Mesenchymal stem cell (in vitro differentiated cells and primary cell): ENCODE data around the gene NDST1.

Experiments
- DNase-seq: peaks from one replicate; pipeline ENCODE4 v3.0.0-alpha.2; 2013
- H2AFZ ChIP-seq: one replicate; pipeline ENCODE4 v1.6.1; 2013; ENCODE audit warnings: low read depth, mild to moderate bottlenecking, control low read depth, inconsistent platforms, low read length, moderate library complexity
- H2AK5ac ChIP-seq: 2 replicates; pipeline ENCODE4 v1.6.1; 2013; ENCODE audit warnings: low read length, moderate library complexity, mild to moderate bottlenecking, inconsistent platforms; ENCODE audit not compliant: severe bottlenecking
- H2BK120ac ChIP-seq: one replicate; pipeline ENCODE4 v1.6.1; 2013; ENCODE audit warnings: low read depth, mild to moderate bottlenecking, inconsistent platforms, low read length, moderate library complexity
- H2BK12ac ChIP-seq, 2 experiments: one replicate each; pipeline ENCODE4 v1.6.1; 2013; ENCODE audit warnings: inconsistent platforms in 2 of 2, low read length in 2 of 2, mild to moderate bottlenecking in 2 of 2, moderate library complexity in 2 of 2, control low read depth in 1 of 2
- H2BK15ac ChIP-seq: one replicate; pipeline ENCODE4 v1.6.1; 2013; ENCODE audit warnings: mild to moderate bottlenecking, low read depth, inconsistent platforms; ENCODE audit not compliant: poor library complexity, severe bottlenecking
- H2BK5ac ChIP-seq: 2 replicates; pipeline ENCODE4 v1.6.1; 2013; ENCODE audit warnings: low read depth, mild to moderate bottlenecking, low read length, control low read depth, inconsistent platforms; ENCODE audit not compliant: poor library complexity, severe bottlenecking
- H3K14ac ChIP-seq, 2 experiments: one replicate each; pipeline ENCODE4 v1.6.1; 2013; ENCODE audit warnings: inconsistent platforms in 2 of 2, low read length in 2 of 2, control low read depth in 1 of 2, mild to moderate bottlenecking in 1 of 2, moderate library complexity in 1 of 2
- H3K18ac ChIP-seq, 2 experiments: one replicate each; pipeline ENCODE4 v1.6.1; 2013; ENCODE audit warnings: inconsistent platforms in 2 of 2, low read length in 2 of 2, control low read depth in 1 of 2, low read depth in 1 of 2, mild to moderate bottlenecking in 1 of 2
- H3K23ac ChIP-seq, 2 experiments: one replicate each; pipeline ENCODE4 v1.6.1; 2013; ENCODE audit warnings: inconsistent platforms in 2 of 2, low read length in 2 of 2, mild to moderate bottlenecking in 2 of 2, moderate library complexity in 2 of 2, control low read depth in 1 of 2
- H3K27ac ChIP-seq: 2 replicates; pipeline ENCODE4 v1.5.1; 2013; ENCODE audit warnings: mild to moderate bottlenecking, moderate library complexity, low read length, control low read depth, inconsistent platforms; ENCODE audit not compliant: poor library complexity, severe bottlenecking
- H3K27me3 ChIP-seq, 2 experiments: 2 replicates each; pipeline versions ENCODE4 v1.6.1 to v1.7.0; 2013; ENCODE audit warnings: low read length in 2 of 2, mild to moderate bottlenecking in 2 of 2, moderate library complexity in 2 of 2, control low read depth in 1 of 2, inconsistent platforms in 1 of 2; ENCODE audit not compliant: control insufficient read depth in 1 of 2, insufficient read depth in 1 of 2
- H3K36me3 ChIP-seq, 2 experiments: 2 replicates each; pipeline versions ENCODE4 v1.6.1 to v1.7.0; 2013; ENCODE audit warnings: low read length in 2 of 2, control low read depth in 1 of 2, inconsistent platforms in 1 of 2, low read depth in 1 of 2, mild to moderate bottlenecking in 1 of 2; ENCODE audit not compliant: insufficient read depth in 2 of 2, control insufficient read depth in 1 of 2
- H3K4ac ChIP-seq, 2 experiments: one replicate each; pipeline ENCODE4 v1.6.1; 2013; ENCODE audit warnings: inconsistent platforms in 2 of 2, low read length in 2 of 2, mild to moderate bottlenecking in 2 of 2, moderate library complexity in 2 of 2, control low read depth in 1 of 2, low read depth in 1 of 2
- H3K4me1 ChIP-seq: 2 replicates; pipeline ENCODE4 v1.6.1; 2013; ENCODE audit warnings: low read depth, low read length, control low read depth; ENCODE audit not compliant: control insufficient read depth, insufficient read depth
- H3K4me2 ChIP-seq: 2 replicates; pipeline ENCODE4 v1.6.1; 2013; ENCODE audit warnings: low read length, mild to moderate bottlenecking, inconsistent platforms; ENCODE audit not compliant: poor library complexity, severe bottlenecking
- H3K4me3 ChIP-seq, 2 experiments: 2 replicates each; pipeline versions ENCODE4 v1.5.1 to v1.7.0; 2013; ENCODE audit warnings: low read length in 2 of 2, mild to moderate bottlenecking in 2 of 2, control low read depth in 1 of 2, low read depth in 1 of 2; ENCODE audit not compliant: insufficient read depth in 1 of 2
- H3K79me1 ChIP-seq: replicated peaks from 2 replicates; pipeline ENCODE4 v1.6.1; 2013; ENCODE audit warnings: mild to moderate bottlenecking, control low read depth, low read length, inconsistent platforms; ENCODE audit not compliant: poor library complexity, severe bottlenecking
- H3K9ac ChIP-seq: 2 replicates; pipeline ENCODE4 v1.7.0; 2013; ENCODE audit warnings: mild to moderate bottlenecking, low read length, moderate library complexity
- H3K9me3 ChIP-seq: 2 replicates; pipeline ENCODE4 v1.7.0; 2013; ENCODE audit warnings: mild to moderate bottlenecking, low read length; ENCODE audit not compliant: control insufficient read depth
- H4K8ac ChIP-seq: one replicate; pipeline ENCODE4 v1.6.1; 2013; ENCODE audit warnings: inconsistent platforms, mild to moderate bottlenecking, low read length, moderate library complexity
- H4K91ac ChIP-seq: one replicate; pipeline ENCODE4 v1.6.1; 2013; ENCODE audit warnings: mild to moderate bottlenecking, low read length, inconsistent platforms
- WGBS: methylation state at CpG from one replicate; pipeline ENCODE4 v1.1.7; 2013; ENCODE audit warnings: mixed read lengths; 5-methylcytosine and 5-hydroxymethylcytosine counted together

NDST1 gene

GRCh38 chr5:150549735-150550134, 41.8 kb downstream of the NDST1 start:
- Histone ChIP-seq H3K27ac (no peak overlapping the region), H3K14ac (no peak overlapping the region), H3K36me3 (peaks cover 92 to 96% of the 10 kb centered on the region in 2 experiments), H2BK15ac (no peak overlapping the region), H2AFZ (no peak overlapping the region), H2AK5ac (no peak overlapping the region), H3K9me3 (no peaks in the 10 kb centered on the region), H2BK5ac (no peak overlapping the region), H4K8ac (no peak overlapping the region), H3K27me3 (no peaks in the 10 kb centered on the region), H3K4me1 (peaks cover 13% of the 10 kb centered on the region), H2BK120ac (no peak overlapping the region), H4K91ac (no peak overlapping the region), H3K79me1 (peaks cover 48% of the 10 kb centered on the region), H3K18ac (no peak overlapping the region), H3K4me3 (no peak overlapping the region), H3K4ac (no peak overlapping the region), H2BK12ac (no peak overlapping the region), H3K9ac (no peak overlapping the region), H3K23ac (no peak overlapping the region), H3K4me2 (no peak overlapping the region)
- 100% methylated on average over 1 of the region's 1 CpG for WGBS
- no peak for DNase-seq

DNA sequence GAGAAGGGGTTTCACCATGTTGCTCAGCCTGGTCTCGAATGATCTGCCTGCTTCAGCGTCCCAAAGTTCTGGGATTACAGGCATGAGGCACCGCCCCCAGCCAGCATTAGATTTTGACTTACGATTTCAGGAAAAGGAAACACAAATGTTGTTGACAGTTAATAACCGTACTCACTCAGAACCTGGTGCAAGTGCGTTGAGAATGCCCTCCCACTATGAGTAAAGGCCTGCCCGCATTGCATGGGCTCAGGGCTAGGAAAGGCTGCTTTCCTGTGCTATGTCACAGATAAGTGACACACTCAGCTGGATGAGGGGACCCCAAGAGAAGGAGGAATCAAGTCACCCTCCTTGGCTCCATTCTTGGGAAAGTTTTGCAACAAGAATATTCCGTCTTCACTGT, 42.4 kb downstream of the NDST1 start:
- DNase-seq, result no peak
- Histone ChIP-seq H4K8ac (no peak overlapping the region), H3K23ac (no peak overlapping the region), H3K27ac (no peak overlapping the region), H2AFZ (no peak overlapping the region), H3K9ac (no peak overlapping the region), H3K4ac (no peak overlapping the region), H2AK5ac (no peak overlapping the region), H2BK120ac (no peak overlapping the region), H3K9me3 (no peaks in the 10 kb centered on the region), H2BK12ac (no peak overlapping the region), H3K4me2 (no peak overlapping the region), H3K36me3 (peaks cover 92 to 97% of the 10 kb centered on the region in 2 experiments), H3K4me1 (peaks cover 11% of the 10 kb centered on the region), H3K79me1 (peaks cover 44% of the 10 kb centered on the region), H3K4me3 (no peak overlapping the region), H3K18ac (no peak overlapping the region), H2BK15ac (no peak overlapping the region), H3K27me3 (no peaks in the 10 kb centered on the region), H4K91ac (peak overlapping the region; percentile 29), H2BK5ac (no peak overlapping the region), H3K14ac (no peak overlapping the region)
- 94% methylated on average over 8 of the region's 8 CpGs for WGBS

- H3K27ac ChIP-seq, result no peak overlapping the region
- H2BK15ac ChIP-seq, result no peak overlapping the region
- no peak for DNase-seq
- no peak overlapping the region for H2BK5ac ChIP-seq
- H2AK5ac ChIP-seq, result no peak overlapping the region
- H4K91ac ChIP-seq, result no peak overlapping the region
- H2BK120ac ChIP-seq, result no peak overlapping the region
- no peak overlapping the region for H3K4me2 ChIP-seq
- WGBS, result 100% methylated on average over 1 of the region's 2 CpGs
- H2BK12ac ChIP-seq, result no peak overlapping the region
- H3K9me3 ChIP-seq, result no peaks in the 10 kb centered on the region
- peaks cover 92 to 99% of the 10 kb centered on the region in 2 experiments for H3K36me3 ChIP-seq
- H3K4me3 ChIP-seq, result no peak overlapping the region
- H3K14ac ChIP-seq, result no peak overlapping the region
- H3K23ac ChIP-seq, result no peak overlapping the region
- H3K79me1 ChIP-seq, result peaks cover 41% of the 10 kb centered on the region
- H3K4ac ChIP-seq, result no peak overlapping the region
- H3K4me1 ChIP-seq, result peaks cover 5% of the 10 kb centered on the region
- H3K18ac ChIP-seq, result no peak overlapping the region
- H3K9ac ChIP-seq, result no peak overlapping the region
- no peak overlapping the region for H4K8ac ChIP-seq
- H2AFZ ChIP-seq, result no peak overlapping the region
- H3K27me3 ChIP-seq, result no peaks in the 10 kb centered on the region
Measured at GRCh38 chr5:150551066-150551465, 43.1 kb downstream of the NDST1 start.

DNA sequence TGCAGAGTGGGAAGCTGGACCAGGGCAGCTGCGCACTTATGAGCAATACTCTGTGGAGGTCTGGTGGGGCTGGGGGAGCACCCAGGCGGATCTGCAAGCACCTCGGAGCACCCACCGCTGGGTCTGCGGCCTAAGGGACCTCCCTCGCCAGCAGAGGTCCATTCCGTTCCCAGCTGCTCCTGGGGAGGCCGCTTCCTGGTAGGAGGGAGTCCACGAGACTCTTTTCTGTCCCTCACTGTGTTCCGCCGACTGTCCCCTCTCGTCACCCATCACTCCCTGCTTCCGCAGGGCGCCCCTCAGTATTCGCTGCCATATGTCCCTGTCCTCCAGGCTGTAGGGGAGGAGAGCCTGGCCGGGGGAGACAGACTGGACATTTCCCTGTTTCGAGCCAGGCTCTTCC, 45.5 kb downstream of the NDST1 start:
- Histone ChIP-seq H3K23ac (no peak overlapping the region), H3K4me3 (no peak overlapping the region), H2BK120ac (no peak overlapping the region), H2BK12ac (no peak overlapping the region), H3K9me3 (no peaks in the 10 kb centered on the region), H4K8ac (no peak overlapping the region), H3K4ac (no peak overlapping the region), H3K14ac (no peak overlapping the region), H3K27me3 (no peaks in the 10 kb centered on the region), H2AK5ac (no peak overlapping the region), H2BK5ac (no peak overlapping the region), H3K36me3 (peaks cover 86 to 95% of the 10 kb centered on the region in 2 experiments), H3K27ac (no peak overlapping the region), H3K4me1 (peaks cover 8% of the 10 kb centered on the region), H3K18ac (no peak overlapping the region), H3K9ac (no peak overlapping the region), H3K4me2 (no peak overlapping the region), H4K91ac (no peak overlapping the region), H3K79me1 (peaks cover 40% of the 10 kb centered on the region), H2BK15ac (no peak overlapping the region), H2AFZ (no peak overlapping the region)
- WGBS, result 99% methylated on average over 17 of the region's 17 CpGs
- no peak for DNase-seq
